Subcutaneous adipose tissue (tissue), 4 donors: Measurements from ENCODE around the gene TUSC2. TPM values are rescaled to one million over a fixed set of nuclear protein-coding genes. Genes with fewer than 3 reads are reported as not detected.

Experiments
- CTCF ChIP-seq: fragments of 450-650 bp; IDR thresholded peaks from one replicate; pipeline ENCODE4 v1.5.1; 2016; ENCODE audit warnings: low read depth, mild to moderate bottlenecking, control low read depth, antibody characterized with exemption, moderate library complexity
- total RNA-seq, 4 donors: library from RNA; depleted of rRNA; stranded (reverse); fragments of >200 nt; gene quantifications; one replicate each; pipeline ENCODE4 v1.1.0, GENCODE V29; 2016

TUSC2 gene
- total RNA-seq, 4 donors from 2014 or later, result 17.8 to 27.5 (median 20.7) TPM

GRCh38 chr3:50298836-50299637 is 29.0 kb downstream of the TUSC2 start, which contains the start of the genes HYAL3 and NAA80:
Gene HYAL3 (minus strand): TSS chr3:50299405. CDS start chr3:50295602, 3,803 bp downstream.
Gene NAA80 (minus strand): TSS chr3:50299405. CDS start chr3:50297463, 1,942 bp downstream.
- no peak for TF ChIP-seq CTCF

- no peak for TF ChIP-seq CTCF
Observed at GRCh38 chr3:50297896-50298725, 29.9 kb downstream of the TUSC2 start.

- no peak for TF ChIP-seq CTCF
Observed at GRCh38 chr3:50297384-50297775, 30.6 kb downstream of the TUSC2 start.

- no peak for TF ChIP-seq CTCF
Observed at GRCh38 chr3:50296721-50297383, 31.2 kb downstream of the TUSC2 start.

GRCh38 chr3:50295553-50296431 is 32.2 kb downstream of the TUSC2 start:
- TF ChIP-seq CTCF, result no peak

GRCh38 chr3:50294492-50295403 is 33.3 kb downstream of the TUSC2 start:
- no peak for TF ChIP-seq CTCF
